Measurements from ENCODE around the gene DNAH6. TPM values are rescaled to one million over a fixed set of nuclear protein-coding genes. Genes with fewer than 3 reads are reported as not detected.
"Not testable (repeated sequence)": the region's sequence is repeated elsewhere in the genome, so short reads cannot be mapped to it uniquely, and the experiment has no call there.

DNAH6 gene
- polyA plus RNA-seq, 2 of the 4 experiments (the other 2 are of a cell fraction): 0.13 to 0.32 TPM

- CTCF ChIA-PET; FAIRE-seq; H3K4me2 ChIP-seq; DNase-seq (ENCODE audit: low read depth in 1 of 2, low spot score in 1 of 2); POLR2A ChIA-PET; ATAC-seq; H3K27ac ChIP-seq; H3K4me1 ChIP-seq; H3K4me3 ChIP-seq; H3K9me3 ChIP-seq; TF ChIP-seq FOSL2 (IDR thresholded peaks at IDR 0.05): not testable (repeated sequence)
- peak; percentile 13; the same call in 1 of the 2 replicates for TF ChIP-seq FOSL2 (CRISPR knock-in tag; IDR thresholded peaks at IDR 0.05)
- WGBS (ENCODE audit: missing lambda C conversion rate): 37% methylated on average over 6 of the region's 6 CpGs
Observed at GRCh38 chr2:84551526-84551925, 35.2 kb downstream of the DNAH6 start.

DNA sequence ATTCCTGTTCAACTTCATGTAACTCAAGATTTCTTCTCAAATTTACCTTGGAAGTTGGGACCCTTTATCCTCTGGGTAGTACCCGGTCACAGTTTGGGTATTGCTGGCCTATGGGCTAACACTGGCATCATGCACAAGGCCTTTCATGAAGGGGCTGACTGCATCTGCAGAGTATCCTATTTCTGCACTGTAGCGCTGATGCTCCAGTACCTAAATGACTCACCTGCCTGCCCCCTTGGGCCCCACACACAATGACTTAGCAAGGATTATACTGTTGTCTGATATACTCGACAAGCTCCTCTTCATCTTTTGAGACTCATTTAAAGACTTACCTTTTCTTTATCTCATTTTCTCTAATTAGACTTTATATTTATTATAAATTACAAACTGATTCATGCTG is 39.9 kb downstream of the DNAH6 start:
- TF ChIP-seq, protein P1, sequence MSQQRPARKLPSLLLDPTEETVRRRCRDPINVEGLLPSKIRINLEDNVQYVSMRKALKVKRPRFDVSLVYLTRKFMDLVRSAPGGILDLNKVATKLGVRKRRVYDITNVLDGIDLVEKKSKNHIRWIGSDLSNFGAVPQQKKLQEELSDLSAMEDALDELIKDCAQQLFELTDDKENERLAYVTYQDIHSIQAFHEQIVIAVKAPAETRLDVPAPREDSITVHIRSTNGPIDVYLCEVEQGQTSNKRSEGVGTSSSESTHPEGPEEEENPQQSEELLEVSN (IDR thresholded peaks at IDR 0.05; ENCODE audit: borderline replicate concordance, low read depth): no peak
- TF ChIP-seq MYC (IDR thresholded peaks at IDR 0.05; ENCODE audit: borderline replicate concordance, low read length): no peak
- no peak for TF ChIP-seq HOXB5 (CRISPR knock-in tag; IDR thresholded peaks at IDR 0.05)
- no peak for TF ChIP-seq RFX5 (IDR thresholded peaks at IDR 0.05)
- TF ChIP-seq, protein P2, sequence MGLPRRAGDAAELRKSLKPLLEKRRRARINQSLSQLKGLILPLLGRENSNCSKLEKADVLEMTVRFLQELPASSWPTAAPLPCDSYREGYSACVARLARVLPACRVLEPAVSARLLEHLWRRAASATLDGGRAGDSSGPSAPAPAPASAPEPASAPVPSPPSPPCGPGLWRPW (IDR thresholded peaks at IDR 0.05): no peak
- TF ChIP-seq ZFP36 (IDR thresholded peaks at IDR 0.05; ENCODE audit: borderline replicate concordance, partially characterized antibody): no peak
- no peak for TF ChIP-seq RAD21 (conservative IDR thresholded peaks at IDR 0.05 in 1 of 2, IDR thresholded peaks at IDR 0.05 in 1 of 2)
- TF ChIP-seq, protein P3, sequence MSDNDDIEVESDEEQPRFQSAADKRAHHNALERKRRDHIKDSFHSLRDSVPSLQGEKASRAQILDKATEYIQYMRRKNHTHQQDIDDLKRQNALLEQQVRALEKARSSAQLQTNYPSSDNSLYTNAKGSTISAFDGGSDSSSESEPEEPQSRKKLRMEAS (IDR thresholded peaks at IDR 0.05): no peak
- TF ChIP-seq ZC3H11A (IDR thresholded peaks at IDR 0.05): no peak
- no peak for TF ChIP-seq BHLHE40 (IDR thresholded peaks at IDR 0.05; ENCODE audit: low read depth, low read length)
- TF ChIP-seq CHD4 (IDR thresholded peaks at IDR 0.05; ENCODE audit: borderline replicate concordance): no peak
- TF ChIP-seq MAFK (IDR thresholded peaks at IDR 0.05; ENCODE audit: partially characterized antibody): no peak
- TF ChIP-seq, protein P4, sequence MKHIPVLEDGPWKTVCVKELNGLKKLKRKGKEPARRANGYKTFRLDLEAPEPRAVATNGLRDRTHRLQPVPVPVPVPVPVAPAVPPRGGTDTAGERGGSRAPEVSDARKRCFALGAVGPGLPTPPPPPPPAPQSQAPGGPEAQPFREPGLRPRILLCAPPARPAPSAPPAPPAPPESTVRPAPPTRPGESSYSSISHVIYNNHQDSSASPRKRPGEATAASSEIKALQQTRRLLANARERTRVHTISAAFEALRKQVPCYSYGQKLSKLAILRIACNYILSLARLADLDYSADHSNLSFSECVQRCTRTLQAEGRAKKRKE (CRISPR knock-in tag; IDR thresholded peaks at IDR 0.05; ENCODE audit: low read depth): no peak
- no peak for TF ChIP-seq KDM1A (IDR thresholded peaks at IDR 0.05; ENCODE audit: low read depth)
- no peak for TF ChIP-seq MAZ (IDR thresholded peaks at IDR 0.05; ENCODE audit: borderline replicate concordance, low read depth, low read length)
- 47% methylated on average over 3 of the region's 3 CpGs for WGBS (ENCODE audit: missing lambda C conversion rate)
- Histone ChIP-seq H3K4me3 (no peak overlapping the region), H3K4me1 (no peaks in the 10 kb centered on the region), H3K9me3 (peaks cover 8% of the 10 kb centered on the region; the same call in 1 of the 3 replicates), H3K27ac (no peak overlapping the region), H3K4me2 (no peak overlapping the region)
- ATAC-seq (no peak), FAIRE-seq (no peak), DNase-seq (ENCODE audit: low read depth in 1 of 2, low spot score in 1 of 2) (no peak)
- ChIA-PET POLR2A (no interaction called here), CTCF (no interaction called here)

DNA sequence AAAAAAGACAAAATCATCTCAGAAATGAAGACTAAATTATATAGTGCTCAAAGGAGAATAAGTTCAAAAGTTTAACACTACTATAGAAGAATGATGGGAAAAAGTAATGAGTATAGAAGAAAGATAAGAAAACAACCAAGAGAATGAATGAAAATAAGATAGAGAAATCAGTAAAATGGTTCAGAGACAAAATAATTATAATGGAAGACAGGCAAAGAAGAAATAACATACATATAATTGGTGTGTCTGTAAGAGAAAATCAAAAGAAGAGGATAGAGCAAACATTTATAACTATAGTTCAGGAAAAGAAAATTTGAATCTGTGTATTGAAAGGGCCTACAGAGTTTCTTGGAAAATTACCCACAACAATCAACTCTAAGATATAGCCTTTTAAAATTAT is 43.5 kb downstream of the DNAH6 start:
- TF ChIP-seq FOXS1 (CRISPR knock-in tag; IDR thresholded peaks at IDR 0.05) (no peak), SMC3 (IDR thresholded peaks at IDR 0.05) (no peak), CHD4 (IDR thresholded peaks at IDR 0.05; ENCODE audit: borderline replicate concordance) (no peak), CHD2 (IDR thresholded peaks at IDR 0.05; ENCODE audit: low read length, partially characterized antibody) (no peak), HDAC2 (IDR thresholded peaks at IDR 0.05) (no peak), KDM1A (IDR thresholded peaks at IDR 0.05; ENCODE audit: low read depth) (no peak), USF2 (IDR thresholded peaks at IDR 0.05) (no peak), CBX8 (IDR thresholded peaks at IDR 0.05) (no peak), MAZ (IDR thresholded peaks at IDR 0.05; ENCODE audit: borderline replicate concordance, low read depth, low read length) (no peak), ESRRA (IDR thresholded peaks at IDR 0.05; ENCODE audit: borderline replicate concordance, low read length) (no peak), KDM5A (IDR thresholded peaks at IDR 0.05) (no peak), ZNF302 (CRISPR knock-in tag; IDR thresholded peaks at IDR 0.05) (no peak), NR3C1 (IDR thresholded peaks at IDR 0.05) (no peak)
- TF ChIP-seq, protein P2 (IDR thresholded peaks at IDR 0.05): no peak
- TF ChIP-seq, protein P3 (IDR thresholded peaks at IDR 0.05): no peak
- Histone ChIP-seq H3K27ac (no peak overlapping the region), H3K4me2 (no peak overlapping the region), H3K9me3 (peaks cover 8% of the 10 kb centered on the region; the same call in 1 of the 3 replicates), H3K4me3 (no peak overlapping the region), H3K4me1 (no peaks in the 10 kb centered on the region)
- POLR2A ChIA-PET: no interaction called here
- CTCF ChIA-PET: no interaction called here
- ATAC-seq: no peak
- DNase-seq (ENCODE audit: low read depth in 1 of 2, low spot score in 1 of 2): no peak
- no peak for FAIRE-seq

Data from A549 (cell line).